HTR-8/SVneo (cell line): ENCODE measurements around the gene SUGCT.

Experiments used
- DNase-seq: peaks from one replicate; pipeline ENCODE4 v3.0.0; 2011; ENCODE audit warnings: low spot score, mixed read lengths; ENCODE audit not compliant: insufficient read length
- FAIRE-seq: peaks from 2 replicates; lab custom pipeline; 2011; peaks lifted over from hg19 to GRCh38; lab: Jason Lieb, UNC

Gene SUGCT

GRCh38 chr7:40437498-40437897 is 302.7 kb downstream of the SUGCT start:
- DNase-seq (peak; percentile 60), FAIRE-seq (peak; percentile 98)

- FAIRE-seq = no peak
- DNase-seq = no peak
These were observed 303.3 kb downstream of the SUGCT start for GRCh38 chr7:40437936-40438634.

GRCh38 chr7:40439686-40440085 is 304.9 kb downstream of the SUGCT start:
- FAIRE-seq (peak; percentile 55), DNase-seq (no peak)

GRCh38 chr7:40447345-40447744 is 312.5 kb downstream of the SUGCT start:
- FAIRE-seq = no peak
- DNase-seq = no peak

DNA sequence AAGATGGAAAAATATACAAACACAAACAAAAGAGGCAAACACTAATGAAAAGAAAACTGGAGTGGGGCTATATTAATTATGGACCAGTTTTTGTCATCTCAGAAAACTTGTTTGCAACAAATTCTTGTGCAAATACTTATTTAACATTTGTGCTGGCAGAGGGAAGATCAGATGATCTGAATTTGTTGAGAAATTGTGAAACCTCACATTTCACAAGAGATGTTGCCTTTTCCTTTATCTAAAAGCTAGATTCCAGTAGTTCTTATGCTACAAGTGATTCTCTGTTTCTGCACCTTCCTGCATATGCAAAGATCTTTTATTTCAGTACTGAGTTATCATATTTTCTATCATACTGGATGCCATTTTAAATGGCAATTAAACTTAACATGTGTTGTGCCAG is 320.7 kb downstream of the SUGCT start:
- DNase-seq (no peak), FAIRE-seq (no peak)

GRCh38 chr7:40457776-40458480 is 323.1 kb downstream of the SUGCT start:
- DNase-seq = no peak
- no peak for FAIRE-seq

DNA sequence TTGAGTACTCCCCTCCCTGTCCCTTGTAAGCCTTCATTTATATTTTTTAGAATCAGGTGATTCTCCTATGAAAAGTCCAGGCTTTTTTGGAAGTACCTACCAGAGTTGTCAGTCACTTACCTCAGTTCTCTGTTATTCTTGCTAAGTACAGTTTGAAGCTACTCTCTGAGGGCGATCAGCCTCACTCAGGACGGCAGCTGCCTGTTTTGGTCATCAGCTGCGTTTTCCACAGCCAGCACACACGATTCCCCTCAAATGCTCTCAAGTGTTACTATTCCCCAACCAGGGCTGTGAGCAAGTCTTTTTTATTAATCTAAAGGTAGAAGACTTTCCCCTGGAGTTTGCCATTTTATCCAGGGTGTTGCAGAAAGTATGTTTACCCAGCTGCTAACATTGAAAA is 328.6 kb downstream of the SUGCT start:
- DNase-seq = no peak
- no peak for FAIRE-seq

GRCh38 chr7:40468891-40469864 is 334.4 kb downstream of the SUGCT start:
- FAIRE-seq (no peak), DNase-seq (peak; percentile 28)

GRCh38 chr7:40470091-40470592 is 335.3 kb downstream of the SUGCT start:
- no peak for DNase-seq
- FAIRE-seq = no peak

- DNase-seq = no peak
- no peak for FAIRE-seq
These were observed 336.0 kb downstream of the SUGCT start for GRCh38 chr7:40470817-40471216.

DNA sequence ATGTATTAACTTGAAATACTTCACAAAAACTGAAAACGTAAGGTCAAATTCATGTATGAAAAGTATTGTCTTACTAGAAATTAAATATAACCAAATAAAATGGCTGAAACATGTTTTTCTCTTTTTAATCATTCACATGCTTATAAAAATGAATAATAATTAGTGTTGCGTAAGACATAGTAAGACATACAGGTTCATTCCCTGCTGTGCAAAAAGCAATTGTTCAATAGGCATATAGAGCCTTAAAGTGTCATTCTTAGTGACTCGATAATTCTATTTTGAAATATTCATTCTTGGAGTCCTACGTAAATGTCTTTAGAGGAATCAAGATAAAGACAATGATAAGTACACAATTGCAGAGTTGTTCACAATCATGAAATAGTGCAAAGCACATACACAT is 337.1 kb downstream of the SUGCT start:
- no peak for DNase-seq

GRCh38 chr7:40474790-40475680 is 340.2 kb downstream of the SUGCT start:
- FAIRE-seq (peak; percentile 16), DNase-seq (no peak)

More for the DNA sequence above, 337.1 kb downstream of the SUGCT start:
- no peak for FAIRE-seq

GRCh38 chr7:40475681-40475982 is 340.8 kb downstream of the SUGCT start:
- DNase-seq (no peak), FAIRE-seq (no peak)

DNA sequence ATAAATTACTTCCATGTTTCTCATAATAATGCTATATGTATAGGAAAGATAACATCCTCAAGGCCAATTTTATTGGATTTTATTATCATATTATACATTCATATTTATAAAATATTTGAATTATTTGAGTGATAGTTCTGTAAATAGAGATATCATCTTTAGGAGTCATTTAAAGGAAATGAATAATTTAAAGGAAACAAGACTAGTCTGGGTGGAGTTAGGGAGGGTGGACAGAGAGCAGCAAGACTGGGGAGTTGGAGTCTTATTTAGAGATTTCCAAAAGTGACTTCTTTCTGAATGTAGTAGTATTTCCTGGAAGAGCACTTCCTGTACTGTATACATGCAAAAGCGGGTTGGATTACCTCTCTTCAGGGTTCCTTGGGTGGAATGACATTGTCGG is 342.3 kb downstream of the SUGCT start:
- DNase-seq = no peak
- FAIRE-seq = no peak

DNA sequence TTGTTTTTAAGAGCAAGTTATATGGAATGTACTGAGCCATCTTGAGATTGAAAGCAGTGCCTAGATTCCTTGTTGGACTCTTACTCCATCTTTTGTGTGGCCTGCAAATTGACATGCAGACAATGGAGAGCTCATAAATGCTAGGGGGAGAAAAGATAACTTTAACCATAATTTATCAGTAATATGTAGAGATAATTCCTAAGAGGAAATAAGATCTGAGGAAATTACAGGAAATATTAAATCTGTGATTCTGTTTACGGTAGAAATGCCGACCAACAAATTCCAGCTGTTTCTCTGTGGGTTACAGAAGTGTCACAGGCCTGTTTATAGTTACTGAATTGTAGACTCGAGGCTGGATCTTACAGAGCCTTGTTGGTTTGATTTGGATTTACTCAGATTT is 348.0 kb downstream of the SUGCT start:
- DNase-seq = no peak
- FAIRE-seq = no peak

GRCh38 chr7:40483630-40484029 is 348.8 kb downstream of the SUGCT start:
- FAIRE-seq = no peak

GRCh38 chr7:40489844-40490602 is 355.2 kb downstream of the SUGCT start:
- FAIRE-seq = no peak
- DNase-seq = no peak

More at GRCh38 chr7:40483630-40484029, 348.8 kb downstream of the SUGCT start:
- DNase-seq = no peak

DNA sequence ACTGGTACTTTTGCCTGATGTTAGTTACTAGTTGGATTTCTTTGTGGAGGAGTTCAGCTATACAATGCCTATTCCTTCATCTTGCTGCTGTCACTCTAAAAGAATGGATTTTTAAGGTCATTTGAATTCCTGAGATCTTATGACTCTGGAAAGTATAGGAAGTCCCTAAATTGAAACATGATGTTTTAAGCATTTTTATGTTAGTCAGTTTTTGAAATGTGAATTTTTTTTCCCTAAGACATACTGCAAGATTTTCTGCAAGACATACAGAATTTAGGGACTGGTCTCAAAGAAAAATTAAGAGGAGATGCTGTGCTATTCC is 355.8 kb downstream of the SUGCT start:
- DNase-seq (no peak), FAIRE-seq (no peak)

GRCh38 chr7:40492946-40493345 is 358.1 kb downstream of the SUGCT start:
- FAIRE-seq (no peak), DNase-seq (no peak)
